Activated T-cell treated with anti-CD3 and anti-CD28 coated beads, Interleukin-2, amount 50 U/mL, for 24 hours (primary cell): ENCODE results near the gene FOCAD.
"Not testable (repeated sequence)": the region's sequence is repeated elsewhere in the genome, so short reads cannot be mapped to it uniquely, and the experiment has no call there.

ENCODE experiments used
- DNase-seq: peaks from one replicate; pipeline ENCODE4 v3.0.0-alpha.2; 2020
- H3K27ac Mint-ChIP-seq: 2 replicates; pipeline ENCODE4 v1.8.0; 2020; ENCODE audit warnings: mild to moderate bottlenecking, mixed read lengths
- H3K27me3 Mint-ChIP-seq: 2 replicates; pipeline ENCODE4 v1.8.0; 2020; ENCODE audit warnings: mixed read lengths
- H3K36me3 Mint-ChIP-seq: 2 replicates; pipeline ENCODE4 v1.8.0; 2020; ENCODE audit warnings: low read depth, mixed read lengths
- H3K4me1 Mint-ChIP-seq: 2 replicates; pipeline ENCODE4 v1.8.0; 2020; ENCODE audit warnings: low read depth, mixed read lengths
- H3K4me3 Mint-ChIP-seq: 2 replicates; pipeline ENCODE4 v1.8.0; 2020; ENCODE audit warnings: mild to moderate bottlenecking, moderate library complexity, mixed read lengths
- H3K9me3 Mint-ChIP-seq: 2 replicates; pipeline ENCODE4 v1.8.0; 2020; ENCODE audit warnings: mixed read lengths

Gene FOCAD

GRCh38 chr9:20684035-20684874 is at the start of gene FOCAD:
Gene FOCAD, plus strand, starts transcription at chr9:20684259. Its CDS starts 31,095 bp downstream, at chr9:20715354.
- DNase-seq = peak; percentile 97
- peak within 1 kb of the TSS; percentile 89 for H3K4me3 Mint-ChIP-seq
- H3K9me3 Mint-ChIP-seq = no peaks in the 10 kb centered on the region
- peaks cover 35% of the 10 kb centered on the region for H3K4me1 Mint-ChIP-seq
- peak within 1 kb of the TSS; percentile 94 for H3K27ac Mint-ChIP-seq
- no peaks in the 10 kb centered on the region for H3K36me3 Mint-ChIP-seq
- H3K27me3 Mint-ChIP-seq = no peaks in the 10 kb centered on the region

GRCh38 chr9:20634895-20635294 is 49.2 kb upstream of the FOCAD start:
- DNase-seq = no peak
- Mint-ChIP-seq H3K9me3 (no peaks in the 10 kb centered on the region), H3K4me3 (no peak overlapping the region), H3K36me3 (no peaks in the 10 kb centered on the region), H3K27ac (no peak overlapping the region), H3K4me1 (peaks cover 2% of the 10 kb centered on the region), H3K27me3 (no peaks in the 10 kb centered on the region)

GRCh38 chr9:20636888-20637440 is 47.1 kb upstream of the FOCAD start:
- no peak for DNase-seq
- peaks cover 12% of the 10 kb centered on the region for H3K4me1 Mint-ChIP-seq
- no peak overlapping the region for H3K4me3 Mint-ChIP-seq
- H3K9me3 Mint-ChIP-seq = no peaks in the 10 kb centered on the region
- no peaks in the 10 kb centered on the region for H3K36me3 Mint-ChIP-seq
- no peak overlapping the region for H3K27ac Mint-ChIP-seq
- no peaks in the 10 kb centered on the region for H3K27me3 Mint-ChIP-seq

GRCh38 chr9:20640331-20641187 is 43.5 kb upstream of the FOCAD start:
- H3K4me3 Mint-ChIP-seq = no peak overlapping the region

GRCh38 chr9:20642045-20642444 is 42.0 kb upstream of the FOCAD start:
- peaks cover 5% of the 10 kb centered on the region for H3K27me3 Mint-ChIP-seq
- H3K36me3 Mint-ChIP-seq = no peaks in the 10 kb centered on the region
- no peak overlapping the region for H3K4me3 Mint-ChIP-seq
- H3K9me3 Mint-ChIP-seq = no peaks in the 10 kb centered on the region
- H3K27ac Mint-ChIP-seq = no peak overlapping the region
- peaks cover 12% of the 10 kb centered on the region for H3K4me1 Mint-ChIP-seq
- DNase-seq = no peak

More at GRCh38 chr9:20640331-20641187, 43.5 kb upstream of the FOCAD start:
- Mint-ChIP-seq H3K9me3 (no peaks in the 10 kb centered on the region), H3K27me3 (peaks cover 3% of the 10 kb centered on the region), H3K27ac (no peak overlapping the region), H3K4me1 (peaks cover 12% of the 10 kb centered on the region), H3K36me3 (no peaks in the 10 kb centered on the region)
- peak; percentile 78 for DNase-seq

GRCh38 chr9:20643660-20644059 is 40.4 kb upstream of the FOCAD start:
- Mint-ChIP-seq H3K4me3 (no peak overlapping the region), H3K27me3 (peaks cover 7% of the 10 kb centered on the region), H3K36me3 (no peaks in the 10 kb centered on the region), H3K4me1 (peaks cover 12% of the 10 kb centered on the region), H3K9me3 (no peaks in the 10 kb centered on the region), H3K27ac (no peak overlapping the region)
- DNase-seq = no peak

- H3K4me1 Mint-ChIP-seq = no peaks in the 10 kb centered on the region
- no peak for DNase-seq
- no peaks in the 10 kb centered on the region for H3K9me3 Mint-ChIP-seq
- no peak overlapping the region for H3K4me3 Mint-ChIP-seq
- no peaks in the 10 kb centered on the region for H3K36me3 Mint-ChIP-seq
- peaks cover 7% of the 10 kb centered on the region for H3K27me3 Mint-ChIP-seq
- no peak overlapping the region for H3K27ac Mint-ChIP-seq
These were observed 37.4 kb upstream of the FOCAD start for GRCh38 chr9:20646656-20647055.

- no peak overlapping the region for H3K27ac Mint-ChIP-seq
- H3K27me3 Mint-ChIP-seq = peaks cover 4% of the 10 kb centered on the region
- DNase-seq = no peak
- H3K36me3 Mint-ChIP-seq = no peaks in the 10 kb centered on the region
- H3K4me3 Mint-ChIP-seq = no peak overlapping the region
- H3K4me1 Mint-ChIP-seq = no peaks in the 10 kb centered on the region
- no peaks in the 10 kb centered on the region for H3K9me3 Mint-ChIP-seq
These were observed 34.7 kb upstream of the FOCAD start for GRCh38 chr9:20649381-20649780.

GRCh38 chr9:20650313-20650712 is 33.7 kb upstream of the FOCAD start:
- Mint-ChIP-seq H3K9me3 (no peaks in the 10 kb centered on the region), H3K36me3 (no peaks in the 10 kb centered on the region), H3K4me3 (no peak overlapping the region), H3K27me3 (peaks cover 4% of the 10 kb centered on the region), H3K4me1 (peaks cover 1% of the 10 kb centered on the region), H3K27ac (no peak overlapping the region)
- no peak for DNase-seq

- no peak for DNase-seq
- Mint-ChIP-seq H3K27me3 (peaks cover 4% of the 10 kb centered on the region), H3K27ac (no peak overlapping the region), H3K4me3 (no peak overlapping the region), H3K9me3 (no peaks in the 10 kb centered on the region), H3K4me1 (peaks cover 2% of the 10 kb centered on the region), H3K36me3 (no peaks in the 10 kb centered on the region)
These were observed 33.2 kb upstream of the FOCAD start for GRCh38 chr9:20650750-20651299.

GRCh38 chr9:20651939-20652338 is 32.1 kb upstream of the FOCAD start:
- Mint-ChIP-seq H3K4me3 (no peak overlapping the region), H3K9me3 (no peaks in the 10 kb centered on the region), H3K27me3 (peaks cover 3% of the 10 kb centered on the region), H3K36me3 (no peaks in the 10 kb centered on the region), H3K27ac (no peak overlapping the region), H3K4me1 (peaks cover 2% of the 10 kb centered on the region)
- no peak for DNase-seq

GRCh38 chr9:20658246-20658667 is 25.8 kb upstream of the FOCAD start:
- DNase-seq = peak; percentile 60
- peak overlapping the region; percentile 42 for H3K27ac Mint-ChIP-seq
- not testable (repeated sequence) for H3K36me3 Mint-ChIP-seq, H3K9me3 Mint-ChIP-seq, H3K27me3 Mint-ChIP-seq, H3K4me1 Mint-ChIP-seq, H3K4me3 Mint-ChIP-seq

GRCh38 chr9:20658677-20659473 is 25.2 kb upstream of the FOCAD start:
- Mint-ChIP-seq H3K27ac (peak overlapping the region; percentile 42), H3K36me3 (no peaks in the 10 kb centered on the region), H3K27me3 (no peaks in the 10 kb centered on the region), H3K4me3 (no peak overlapping the region), H3K9me3 (no peaks in the 10 kb centered on the region), H3K4me1 (peaks cover 7% of the 10 kb centered on the region)
- no peak for DNase-seq

GRCh38 chr9:20659474-20659967 is 24.5 kb upstream of the FOCAD start:
- Mint-ChIP-seq H3K27ac (no peak overlapping the region), H3K36me3 (no peaks in the 10 kb centered on the region), H3K4me1 (peaks cover 7% of the 10 kb centered on the region), H3K9me3 (no peaks in the 10 kb centered on the region), H3K27me3 (no peaks in the 10 kb centered on the region), H3K4me3 (no peak overlapping the region)
- no peak for DNase-seq
